DMS114 treated with DMSO at 0.1 percent for 48 hours (cell line): ENCODE data around the gene CDC42BPB.

Source experiments
- DNase-seq: peaks from one replicate; lab custom pipeline; 2025; ENCODE audit not compliant: unreplicated experiment; lab: John Stamatoyannopoulos, UW

CDC42BPB gene

GRCh38 chr14:103057372-103058163 lies at the start of gene CDC42BPB:
CDC42BPB (minus strand) TSS chr14:103057549; CDS start chr14:103057173, 376 bp downstream.
- DNase-seq: peak; percentile 78

- DNase-seq: no peak
These were observed 48.3 kb upstream of the CDC42BPB start for GRCh38 chr14:103105580-103106150.

GRCh38 chr14:103104654-103105452 lies 47.5 kb upstream of the CDC42BPB start:
- DNase-seq: no peak

GRCh38 chr14:103104389-103104653 lies 47.0 kb upstream of the CDC42BPB start:
- DNase-seq: no peak

GRCh38 chr14:103103461-103104388 lies 46.4 kb upstream of the CDC42BPB start:
- no peak for DNase-seq

GRCh38 chr14:103102689-103103260 lies 45.4 kb upstream of the CDC42BPB start:
- DNase-seq: no peak

GRCh38 chr14:103101963-103102688 lies 44.8 kb upstream of the CDC42BPB start:
- no peak for DNase-seq

- DNase-seq: no peak
These were observed 44.1 kb upstream of the CDC42BPB start for GRCh38 chr14:103101257-103101962.

GRCh38 chr14:103100281-103101121 lies 43.2 kb upstream of the CDC42BPB start:
- no peak for DNase-seq

GRCh38 chr14:103099733-103100280 lies 42.5 kb upstream of the CDC42BPB start:
- no peak for DNase-seq

GRCh38 chr14:103099081-103099732 lies 41.9 kb upstream of the CDC42BPB start:
- no peak for DNase-seq

GRCh38 chr14:103097994-103098957 lies 40.9 kb upstream of the CDC42BPB start:
- no peak for DNase-seq

GRCh38 chr14:103097244-103097993 lies 40.1 kb upstream of the CDC42BPB start:
- no peak for DNase-seq

- no peak for DNase-seq
These were observed 39.0 kb upstream of the CDC42BPB start for GRCh38 chr14:103096387-103096786.

- no peak for DNase-seq
These were observed 37.9 kb upstream of the CDC42BPB start for GRCh38 chr14:103095210-103095778.
